ENCODE measurements around the gene ATP13A3.
"Not testable (repeated sequence)": the region's sequence is repeated elsewhere in the genome, so short reads cannot be mapped to it uniquely, and the experiment has no call there.

The ATP13A3 gene

DNA sequence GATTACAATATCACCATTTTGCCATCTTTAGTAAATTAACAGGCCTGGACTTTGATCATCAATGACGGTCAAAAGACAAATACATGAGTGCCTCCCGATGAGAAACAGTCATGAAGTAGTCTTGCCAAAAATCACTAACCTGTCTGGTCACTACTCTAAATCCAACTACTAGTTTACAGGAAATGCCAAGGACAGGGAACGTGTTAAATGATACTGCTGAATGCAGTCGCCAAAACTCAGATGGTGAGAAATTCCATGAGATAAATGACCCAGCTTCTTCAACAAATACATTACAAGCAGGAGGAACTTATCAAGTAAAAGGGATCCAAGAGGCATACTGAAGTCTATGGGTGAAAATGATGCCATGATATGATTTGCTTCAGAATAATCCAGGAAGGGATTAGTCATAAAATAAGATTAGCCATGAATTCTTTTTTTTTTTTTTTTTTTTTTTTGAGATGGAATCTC lies 35.8 kb upstream of the ATP13A3 start:
- Histone ChIP-seq H2BK15ac (replicated peaks; ENCODE audit: low read depth) (no peak overlapping the region), H3K4me2 (ENCODE audit: low read length) (no peak overlapping the region), H3K27me3 (ENCODE audit: insufficient read depth, low read length, poor library complexity) (no peaks in the 10 kb centered on the region), H2AK5ac (ENCODE audit: low read length) (no peak overlapping the region), H3K4ac (ENCODE audit: low read depth, low read length) (no peak overlapping the region), H3K18ac (ENCODE audit: low read length) (no peak overlapping the region), H4K5ac (ENCODE audit: low read length) (peak overlapping the region; percentile 33), H4K8ac (ENCODE audit: low read depth, low read length) (no peak overlapping the region), H3K79me1 (ENCODE audit: low read length) (no peaks in the 10 kb centered on the region), H3K23ac (ENCODE audit: low read length) (no peak overlapping the region), H3K4me1 (ENCODE audit: control insufficient read depth, low read depth, low read length) (peaks cover 6% of the 10 kb centered on the region), H2BK120ac (ENCODE audit: low read depth, low read length) (no peak overlapping the region), H3K79me2 (ENCODE audit: control insufficient read depth, insufficient read depth, low read length) (no peaks in the 10 kb centered on the region), H2BK5ac (ENCODE audit: low read length) (no peak overlapping the region), H3K36me3 (ENCODE audit: control insufficient read depth, insufficient read depth, low read length) (no peaks in the 10 kb centered on the region), H3K4me3 (ENCODE audit: low read length) (no peak overlapping the region), H3K27ac (ENCODE audit: low read depth, low read length) (no peak overlapping the region), H3K9ac (ENCODE audit: low read length) (no peak overlapping the region), H3K56ac (ENCODE audit: low read length) (no peak overlapping the region)
- no CpG with 5 or more reads among the region's 4 CpGs for WGBS (ENCODE audit: extremely low coverage, insufficient coverage, low lambda C conversion rate)
- peak; percentile 97 for DNase-seq

DNA sequence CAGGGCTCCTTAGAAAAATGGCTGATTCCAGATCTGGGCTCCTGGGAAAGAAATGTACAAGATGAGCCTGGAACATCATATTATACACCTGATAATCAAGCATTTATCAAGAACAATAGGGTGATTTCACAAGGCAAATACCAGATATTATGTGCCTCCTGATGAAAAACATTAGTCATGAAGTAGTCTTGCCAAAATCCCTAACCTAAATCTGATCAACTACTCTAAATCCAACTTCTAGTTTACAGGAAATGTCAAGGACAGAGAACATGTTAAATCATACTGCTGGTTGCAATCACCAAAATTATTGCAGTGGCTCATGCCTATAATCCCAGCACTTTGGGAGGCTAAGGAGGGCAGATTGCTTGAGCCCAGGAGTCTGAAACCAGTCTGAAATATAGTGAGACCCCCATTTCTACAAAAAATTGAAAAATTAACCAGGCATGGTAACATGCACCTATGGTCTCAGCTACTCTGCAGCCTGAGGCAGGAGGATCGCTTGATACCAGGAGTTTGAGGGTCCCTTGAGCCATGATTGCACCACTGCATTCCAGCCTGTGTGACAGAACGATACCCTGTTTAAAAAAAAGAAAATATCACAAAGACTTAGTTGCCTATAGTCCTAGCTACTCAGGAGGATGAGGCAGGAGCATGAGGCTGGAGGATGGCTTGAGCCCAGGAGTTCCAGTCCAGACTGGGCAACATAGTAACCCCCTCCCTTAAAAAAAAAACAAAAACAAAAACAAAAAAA lies 34.9 kb upstream of the ATP13A3 start:
- no peak overlapping the region for H4K8ac ChIP-seq (ENCODE audit: low read depth, low read length)
- WGBS (ENCODE audit: extremely low coverage, insufficient coverage, low lambda C conversion rate), result no CpG with 5 or more reads among the region's 2 CpGs
- peak; percentile 16 for DNase-seq

GRCh38 chr3:194520682-194521162 lies 33.9 kb upstream of the ATP13A3 start:
- not testable (repeated sequence) for H2AK5ac ChIP-seq (ENCODE audit: low read length); H2BK15ac ChIP-seq (replicated peaks; ENCODE audit: low read depth); H3K4me2 ChIP-seq (ENCODE audit: low read length)

More for the DNA sequence above, 34.9 kb upstream of the ATP13A3 start:
- Histone ChIP-seq H3K27ac (ENCODE audit: low read depth, low read length) (no peak overlapping the region), H3K4me1 (ENCODE audit: control insufficient read depth, low read depth, low read length) (peaks cover 6% of the 10 kb centered on the region), H3K23ac (ENCODE audit: low read length) (no peak overlapping the region), H3K4me3 (ENCODE audit: low read length) (no peak overlapping the region), H2BK5ac (ENCODE audit: low read length) (peak overlapping the region; percentile 20), H2BK15ac (replicated peaks; ENCODE audit: low read depth) (no peak overlapping the region), H3K79me2 (ENCODE audit: control insufficient read depth, insufficient read depth, low read length) (no peaks in the 10 kb centered on the region), H4K5ac (ENCODE audit: low read length) (no peak overlapping the region), H3K4ac (ENCODE audit: low read depth, low read length) (peak overlapping the region; percentile 6), H3K9ac (ENCODE audit: low read length) (no peak overlapping the region), H3K36me3 (ENCODE audit: control insufficient read depth, insufficient read depth, low read length) (no peaks in the 10 kb centered on the region), H3K56ac (ENCODE audit: low read length) (peak overlapping the region; percentile 54), H3K4me2 (ENCODE audit: low read length) (no peak overlapping the region), H2BK120ac (ENCODE audit: low read depth, low read length) (peak overlapping the region; percentile 17), H2AK5ac (ENCODE audit: low read length) (no peak overlapping the region), H3K79me1 (ENCODE audit: low read length) (no peaks in the 10 kb centered on the region), H3K18ac (ENCODE audit: low read length) (peak overlapping the region; percentile 52), H3K27me3 (ENCODE audit: insufficient read depth, low read length, poor library complexity) (no peaks in the 10 kb centered on the region)

GRCh38 chr3:194520201-194520600 lies 33.4 kb upstream of the ATP13A3 start:
- H3K9ac ChIP-seq (ENCODE audit: low read length); H2BK5ac ChIP-seq (ENCODE audit: low read length); H3K27me3 ChIP-seq (ENCODE audit: insufficient read depth, low read length, poor library complexity); H3K4me3 ChIP-seq (ENCODE audit: low read length); H2BK15ac ChIP-seq (replicated peaks; ENCODE audit: low read depth); H3K4me1 ChIP-seq (ENCODE audit: control insufficient read depth, low read depth, low read length); H3K4me2 ChIP-seq (ENCODE audit: low read length); H3K79me2 ChIP-seq (ENCODE audit: control insufficient read depth, insufficient read depth, low read length); H3K23ac ChIP-seq (ENCODE audit: low read length); H4K5ac ChIP-seq (ENCODE audit: low read length); H3K4ac ChIP-seq (ENCODE audit: low read depth, low read length); H4K8ac ChIP-seq (ENCODE audit: low read depth, low read length); H3K79me1 ChIP-seq (ENCODE audit: low read length); H3K18ac ChIP-seq (ENCODE audit: low read length); H3K27ac ChIP-seq (ENCODE audit: low read depth, low read length); H3K36me3 ChIP-seq (ENCODE audit: control insufficient read depth, insufficient read depth, low read length); H2AK5ac ChIP-seq (ENCODE audit: low read length); H2BK120ac ChIP-seq (ENCODE audit: low read depth, low read length): not testable (repeated sequence)
- peak; percentile 25 for DNase-seq
- no CpG with 5 or more reads among the region's 5 CpGs for WGBS (ENCODE audit: extremely low coverage, insufficient coverage, low lambda C conversion rate)
- peak overlapping the region; percentile 61 for H3K56ac ChIP-seq (ENCODE audit: low read length)

More at GRCh38 chr3:194520682-194521162, 33.9 kb upstream of the ATP13A3 start:
- not testable (repeated sequence) for H3K79me1 ChIP-seq (ENCODE audit: low read length); H3K4me3 ChIP-seq (ENCODE audit: low read length); H3K4ac ChIP-seq (ENCODE audit: low read depth, low read length); H3K4me1 ChIP-seq (ENCODE audit: control insufficient read depth, low read depth, low read length); H3K23ac ChIP-seq (ENCODE audit: low read length); H3K27ac ChIP-seq (ENCODE audit: low read depth, low read length); H4K8ac ChIP-seq (ENCODE audit: low read depth, low read length); H2BK5ac ChIP-seq (ENCODE audit: low read length); H3K18ac ChIP-seq (ENCODE audit: low read length); H3K79me2 ChIP-seq (ENCODE audit: control insufficient read depth, insufficient read depth, low read length); H4K5ac ChIP-seq (ENCODE audit: low read length); H2BK120ac ChIP-seq (ENCODE audit: low read depth, low read length); H3K27me3 ChIP-seq (ENCODE audit: insufficient read depth, low read length, poor library complexity); H3K36me3 ChIP-seq (ENCODE audit: control insufficient read depth, insufficient read depth, low read length); DNase-seq; H3K9ac ChIP-seq (ENCODE audit: low read length)
- peak overlapping the region; percentile 61 for H3K56ac ChIP-seq (ENCODE audit: low read length)
- WGBS (ENCODE audit: extremely low coverage, insufficient coverage, low lambda C conversion rate), result no CpG with 5 or more reads among the region's 8 CpGs

DNA sequence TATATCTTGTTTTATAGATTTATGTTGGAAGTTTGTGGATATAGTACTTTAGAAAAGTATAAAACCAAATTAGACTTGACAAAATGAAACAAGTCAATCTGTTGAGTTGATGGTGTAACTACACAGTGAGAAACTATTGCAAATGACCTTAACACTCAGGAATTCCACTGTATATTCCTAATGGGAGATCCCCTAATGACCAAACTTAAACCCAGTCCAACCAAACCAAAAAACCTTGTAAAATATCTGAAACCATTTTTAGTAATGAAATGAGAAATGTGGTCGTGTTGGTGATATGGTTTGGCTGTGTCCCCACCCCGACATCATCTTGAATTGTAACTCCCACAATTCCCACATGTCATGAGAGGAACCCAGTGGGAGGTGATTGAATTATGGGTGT lies 31.9 kb upstream of the ATP13A3 start:
- no peak overlapping the region for H2BK5ac ChIP-seq (ENCODE audit: low read length)
- H2BK15ac ChIP-seq (replicated peaks; ENCODE audit: low read depth), result no peak overlapping the region
- no peak overlapping the region for H3K56ac ChIP-seq (ENCODE audit: low read length)
- H3K79me1 ChIP-seq (ENCODE audit: low read length), result no peaks in the 10 kb centered on the region
- H3K23ac ChIP-seq (ENCODE audit: low read length), result no peak overlapping the region
- H3K4me1 ChIP-seq (ENCODE audit: control insufficient read depth, low read depth, low read length), result peaks cover 6% of the 10 kb centered on the region
- no peak overlapping the region for H3K18ac ChIP-seq (ENCODE audit: low read length)
- no peak overlapping the region for H3K4ac ChIP-seq (ENCODE audit: low read depth, low read length)
- H2AK5ac ChIP-seq (ENCODE audit: low read length), result no peak overlapping the region
- no peaks in the 10 kb centered on the region for H3K36me3 ChIP-seq (ENCODE audit: control insufficient read depth, insufficient read depth, low read length)
- DNase-seq, result no peak
- no peaks in the 10 kb centered on the region for H3K79me2 ChIP-seq (ENCODE audit: control insufficient read depth, insufficient read depth, low read length)
- H4K5ac ChIP-seq (ENCODE audit: low read length), result no peak overlapping the region
- no peaks in the 10 kb centered on the region for H3K27me3 ChIP-seq (ENCODE audit: insufficient read depth, low read length, poor library complexity)
- no CpG with 5 or more reads among the region's 2 CpGs for WGBS (ENCODE audit: extremely low coverage, insufficient coverage, low lambda C conversion rate)
- no peak overlapping the region for H2BK120ac ChIP-seq (ENCODE audit: low read depth, low read length)
- no peak overlapping the region for H3K27ac ChIP-seq (ENCODE audit: low read depth, low read length)
- H3K4me2 ChIP-seq (ENCODE audit: low read length), result no peak overlapping the region
- H4K8ac ChIP-seq (ENCODE audit: low read depth, low read length), result no peak overlapping the region
- H3K9ac ChIP-seq (ENCODE audit: low read length), result no peak overlapping the region
- no peak overlapping the region for H3K4me3 ChIP-seq (ENCODE audit: low read length)

Measured in mesendoderm (in vitro differentiated cells).